Measurements from ENCODE around the gene CDX4.
"Not testable (repeated sequence)": the region's sequence is repeated elsewhere in the genome, so short reads cannot be mapped to it uniquely, and the experiment has no call there.

CDX4 gene

DNA sequence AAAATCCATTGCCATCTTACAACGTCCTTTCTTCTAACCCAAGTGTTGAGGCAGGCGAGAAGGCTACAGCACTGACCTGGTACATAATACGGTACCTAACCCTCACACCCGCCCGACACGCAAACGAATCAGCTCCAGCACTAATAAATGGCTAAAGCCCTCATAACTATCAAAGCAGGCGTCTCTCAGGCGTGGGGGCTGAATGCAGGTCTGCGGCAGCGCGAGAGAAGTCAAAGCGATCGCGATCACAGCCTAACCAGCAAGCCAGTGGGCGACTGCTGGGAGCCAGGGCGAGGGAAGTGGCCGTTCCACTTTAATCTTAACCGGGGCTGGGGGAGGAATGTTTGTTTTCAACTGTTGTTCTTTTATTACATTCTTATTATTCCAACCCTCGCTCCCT is 1.5 kb downstream of the CDX4 start:
- TF ChIP-seq, protein P1, sequence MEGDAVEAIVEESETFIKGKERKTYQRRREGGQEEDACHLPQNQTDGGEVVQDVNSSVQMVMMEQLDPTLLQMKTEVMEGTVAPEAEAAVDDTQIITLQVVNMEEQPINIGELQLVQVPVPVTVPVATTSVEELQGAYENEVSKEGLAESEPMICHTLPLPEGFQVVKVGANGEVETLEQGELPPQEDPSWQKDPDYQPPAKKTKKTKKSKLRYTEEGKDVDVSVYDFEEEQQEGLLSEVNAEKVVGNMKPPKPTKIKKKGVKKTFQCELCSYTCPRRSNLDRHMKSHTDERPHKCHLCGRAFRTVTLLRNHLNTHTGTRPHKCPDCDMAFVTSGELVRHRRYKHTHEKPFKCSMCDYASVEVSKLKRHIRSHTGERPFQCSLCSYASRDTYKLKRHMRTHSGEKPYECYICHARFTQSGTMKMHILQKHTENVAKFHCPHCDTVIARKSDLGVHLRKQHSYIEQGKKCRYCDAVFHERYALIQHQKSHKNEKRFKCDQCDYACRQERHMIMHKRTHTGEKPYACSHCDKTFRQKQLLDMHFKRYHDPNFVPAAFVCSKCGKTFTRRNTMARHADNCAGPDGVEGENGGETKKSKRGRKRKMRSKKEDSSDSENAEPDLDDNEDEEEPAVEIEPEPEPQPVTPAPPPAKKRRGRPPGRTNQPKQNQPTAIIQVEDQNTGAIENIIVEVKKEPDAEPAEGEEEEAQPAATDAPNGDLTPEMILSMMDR (IDR thresholded peaks at IDR 0.05): no peak
- TF ChIP-seq ZFX (IDR thresholded peaks at IDR 0.05; ENCODE audit: borderline replicate concordance): no peak
- no peak overlapping the region for H3K27ac ChIP-seq

DNA sequence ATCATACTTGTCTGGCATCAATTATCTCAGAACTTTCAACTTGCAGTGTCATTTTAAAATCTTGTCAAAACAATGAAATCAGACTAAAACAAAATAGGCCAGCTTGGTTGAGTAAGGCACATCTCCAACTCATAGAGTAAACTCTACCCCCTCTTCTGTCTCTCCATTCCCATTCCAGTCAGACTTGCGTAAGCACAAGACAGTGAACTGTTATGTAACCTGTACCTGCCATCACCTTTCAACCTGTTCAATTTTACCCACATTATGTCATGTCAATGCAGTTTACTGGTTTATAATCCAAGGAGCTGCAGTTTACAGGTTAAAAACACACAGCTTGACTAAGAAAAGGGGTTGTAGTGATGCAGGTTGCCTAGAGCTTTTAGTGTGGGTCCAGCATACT is 8.3 kb downstream of the CDX4 start:
- H3K27ac ChIP-seq: no peak overlapping the region
- TF ChIP-seq, protein P1 (IDR thresholded peaks at IDR 0.05): no peak
- TF ChIP-seq ZFX (IDR thresholded peaks at IDR 0.05; ENCODE audit: borderline replicate concordance): no peak

DNA sequence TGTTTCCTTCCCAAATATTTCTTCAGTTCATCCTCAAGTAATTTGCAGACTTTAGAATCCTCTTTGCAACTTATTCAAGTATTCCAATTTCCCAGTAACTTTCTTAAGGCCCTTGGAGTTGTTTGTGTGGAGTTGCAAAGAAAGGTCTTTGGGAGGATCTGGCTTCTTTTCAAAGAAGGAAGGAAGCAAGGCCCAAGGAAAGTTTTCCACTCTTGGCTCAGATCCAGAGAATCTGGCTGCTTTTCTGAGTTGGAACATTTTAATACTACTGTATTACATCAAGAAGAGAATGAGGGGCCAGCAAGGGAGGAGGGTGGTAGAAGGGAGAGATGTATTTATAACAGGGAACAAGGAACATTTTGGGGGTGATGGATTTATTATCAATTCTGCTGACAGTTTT is 10.5 kb downstream of the CDX4 start:
- no peak overlapping the region for H3K27ac ChIP-seq
- TF ChIP-seq, protein P1 (IDR thresholded peaks at IDR 0.05): no peak
- no peak for TF ChIP-seq ZFX (IDR thresholded peaks at IDR 0.05; ENCODE audit: borderline replicate concordance)

DNA sequence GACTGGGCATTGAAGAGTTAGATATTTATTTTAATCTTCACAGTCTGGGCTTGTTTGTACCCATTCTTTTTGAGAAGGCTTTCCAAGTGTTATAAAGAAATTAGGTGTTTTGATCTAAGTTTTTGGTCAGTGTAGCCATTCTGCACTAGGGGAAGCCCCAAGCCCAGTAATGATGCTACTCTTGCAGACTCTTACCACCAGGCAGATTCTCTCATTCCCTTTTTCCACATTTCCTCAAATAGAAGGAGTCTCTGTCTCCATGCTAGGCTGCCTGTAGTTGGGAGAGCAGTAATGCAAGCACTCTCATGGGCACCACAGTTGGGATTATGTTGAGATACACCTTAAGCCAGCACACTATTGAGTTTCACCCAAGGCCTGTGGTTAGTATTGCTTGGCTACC is 21.5 kb downstream of the CDX4 start:
- no peak overlapping the region for H3K27ac ChIP-seq
- TF ChIP-seq, protein P1 (IDR thresholded peaks at IDR 0.05): no peak
- no peak for TF ChIP-seq ZFX (IDR thresholded peaks at IDR 0.05; ENCODE audit: borderline replicate concordance)

DNA sequence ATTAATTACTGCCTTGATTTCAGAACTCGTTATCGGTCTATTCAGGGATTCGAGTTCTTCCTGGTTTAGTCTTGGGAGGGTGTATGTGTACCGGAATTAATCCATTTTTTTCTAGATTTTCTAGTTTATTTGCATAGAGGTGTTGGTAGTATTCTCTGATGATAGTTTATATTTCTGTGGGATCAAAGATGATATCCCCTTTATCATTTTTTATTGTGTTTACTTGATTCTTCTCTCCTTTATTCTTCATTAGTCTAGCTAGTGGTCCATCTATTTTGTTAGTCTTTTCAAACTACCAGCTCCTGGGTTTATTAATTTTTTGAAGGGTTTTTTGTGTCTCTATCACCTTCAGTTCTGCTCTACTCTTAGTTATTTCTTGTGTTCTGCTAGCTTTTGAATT is 32.1 kb downstream of the CDX4 start:
- no peak overlapping the region for H3K27ac ChIP-seq
- TF ChIP-seq ZFX (IDR thresholded peaks at IDR 0.05; ENCODE audit: borderline replicate concordance): no peak

DNA sequence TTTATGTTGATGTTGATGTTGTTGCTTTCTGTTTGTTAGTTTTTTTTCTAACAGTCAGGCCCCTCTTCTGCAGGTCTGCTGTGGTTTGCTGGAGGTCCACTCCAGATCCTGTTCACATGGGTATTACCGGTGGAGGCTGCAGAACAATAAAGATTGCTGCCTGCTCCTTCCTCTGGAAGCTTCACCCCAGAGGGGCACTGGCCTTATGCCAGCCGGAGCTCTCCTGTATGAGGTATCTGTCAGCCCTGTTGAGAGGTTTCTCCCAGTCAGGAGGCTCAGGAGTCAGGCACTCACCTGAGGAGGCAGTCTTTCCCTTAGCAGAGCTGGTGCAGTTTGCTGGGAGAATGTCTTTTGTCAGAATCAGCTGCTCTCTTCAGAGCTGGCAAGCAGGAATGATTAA is 34.7 kb downstream of the CDX4 start:
- TF ChIP-seq, protein P1 (IDR thresholded peaks at IDR 0.05): no peak
- no peak for TF ChIP-seq ZFX (IDR thresholded peaks at IDR 0.05; ENCODE audit: borderline replicate concordance)
- no peak overlapping the region for H3K27ac ChIP-seq

DNA sequence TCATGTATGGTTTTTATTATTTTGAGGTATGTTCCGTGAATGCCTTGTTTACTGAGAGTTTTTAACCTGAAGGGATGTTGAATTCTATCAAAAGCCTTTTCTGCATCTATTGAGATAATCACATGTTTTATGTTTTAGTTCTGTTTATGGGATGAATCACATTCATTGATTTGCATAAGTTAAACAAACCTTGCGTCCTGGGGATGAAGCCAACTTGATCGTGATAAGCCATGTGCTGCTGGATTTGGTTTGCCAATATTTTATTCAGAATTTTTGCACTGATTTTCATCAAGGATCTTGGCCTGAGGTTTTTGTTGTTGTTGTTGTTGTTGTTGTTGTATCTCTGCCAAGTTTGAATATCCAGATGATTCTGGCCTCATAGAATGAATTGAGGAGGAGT is 43.8 kb downstream of the CDX4 start:
- no peak overlapping the region for H3K27ac ChIP-seq
- TF ChIP-seq, protein P1 (IDR thresholded peaks at IDR 0.05): no peak
- TF ChIP-seq ZFX (IDR thresholded peaks at IDR 0.05; ENCODE audit: borderline replicate concordance): no peak

DNA sequence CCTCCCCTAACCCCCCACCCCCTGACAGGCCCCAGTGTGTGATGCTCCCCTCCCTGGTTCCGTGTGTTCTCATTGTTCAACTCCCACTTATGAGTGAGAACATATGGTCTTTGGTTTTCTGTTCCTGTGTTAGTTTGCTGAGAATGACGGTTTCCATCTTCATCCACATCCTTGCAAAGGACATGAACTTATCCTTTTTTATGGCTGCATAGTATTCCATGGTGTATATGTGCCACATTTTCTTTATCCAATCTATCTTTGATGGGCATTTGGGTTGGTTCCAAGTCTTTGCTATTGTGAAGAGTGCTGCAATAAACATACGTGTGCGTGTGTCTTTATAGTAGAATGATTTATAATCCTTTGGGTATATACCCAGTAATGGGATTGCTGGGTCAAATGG is 45.3 kb downstream of the CDX4 start:
- not testable (repeated sequence) for H3K27ac ChIP-seq

All from 22Rv1 (cell line).